Thyroid gland (tissue), 4 donors: ENCODE data around the gene TNFSF13. TPM values are rescaled to one million over a fixed set of nuclear protein-coding genes. Genes with fewer than 3 reads are reported as not detected.
"Not testable (repeated sequence)": the region's sequence is repeated elsewhere in the genome, so short reads cannot be mapped to it uniquely, and the experiment has no call there.

Experiments used
- DNase-seq, 2 donors: peaks; one replicate each; pipeline ENCODE4 v3.0.0-alpha.2; 2019
- H3K27ac ChIP-seq, 3 donors: fragments of 200-600 bp; sonication (generic); 1 replicate in 2 of 3; 2 replicates in 1 of 3; pipeline ENCODE4 v1.5.1; 2016 to 2019; ENCODE audit warnings: mild to moderate bottlenecking in 1 of 3, moderate library complexity in 1 of 3
- H3K27me3 ChIP-seq: fragments of 200-600 bp; sonication (generic); one replicate; pipeline ENCODE4 v1.5.1; 2019
- H3K36me3 ChIP-seq, 2 donors: fragments of 200-600 bp; sonication (generic); one replicate each; pipeline ENCODE4 v1.5.1; 2016 to 2019
- H3K4me1 ChIP-seq, 2 donors: fragments of 200-600 bp; sonication (generic); one replicate each; pipeline ENCODE4 v1.5.1; 2017 to 2019
- H3K4me3 ChIP-seq, 3 donors: fragments of 200-600 bp; sonication (generic); replicated peaks in 1 of 3; 1 replicate in 2 of 3; 2 replicates in 1 of 3; pipeline ENCODE4 v1.5.1; 2016; ENCODE audit warnings: mild to moderate bottlenecking in 1 of 3
- H3K9me3 ChIP-seq: fragments of 200-600 bp; sonication (generic); one replicate; pipeline ENCODE4 v1.5.1; 2017
- POLR2A ChIP-seq, 2 donors: fragments of 450-650 bp; IDR thresholded peaks; one replicate each; pipeline ENCODE4 v1.6.1; 2017; ENCODE audit warnings: antibody characterized with exemption in 2 of 2, mild to moderate bottlenecking in 2 of 2, moderate library complexity in 1 of 2
- WGBS, 2 donors: methylation state at CpG; one replicate each; pipeline ENCODE4 v1.1.5; 2017; 5-methylcytosine and 5-hydroxymethylcytosine counted together
- intact Hi-C: fragments of 100-400 bp; cut with DNase I; formaldehyde crosslinking; loops from one replicate; pipeline ENCODE4 v1.15.1; 2023
- total RNA-seq, 4 donors: library from RNA; depleted of rRNA; stranded (reverse); fragments of >200 nt; gene quantifications; one replicate each; pipeline ENCODE4 v1.2.3, GENCODE V29; 2016
- TF ChIP-seq, protein P1 (sequence below), 6 experiments: fragments of 200-600 bp in 3 of 6; fragments of 450-650 bp in 3 of 6; sonication (generic) in 3 of 6; IDR thresholded peaks; one replicate each; pipeline ENCODE4 v1.5.1; 2016 to 2019; ENCODE audit warnings: antibody characterized with exemption in 6 of 6, mild to moderate bottlenecking in 2 of 6, inconsistent platforms in 1 of 6, moderate library complexity in 1 of 6

TNFSF13 gene
- total RNA-seq, 4 donors from 2014 or later: 11.7 to 32.2 (median 24.8) TPM

DNA sequence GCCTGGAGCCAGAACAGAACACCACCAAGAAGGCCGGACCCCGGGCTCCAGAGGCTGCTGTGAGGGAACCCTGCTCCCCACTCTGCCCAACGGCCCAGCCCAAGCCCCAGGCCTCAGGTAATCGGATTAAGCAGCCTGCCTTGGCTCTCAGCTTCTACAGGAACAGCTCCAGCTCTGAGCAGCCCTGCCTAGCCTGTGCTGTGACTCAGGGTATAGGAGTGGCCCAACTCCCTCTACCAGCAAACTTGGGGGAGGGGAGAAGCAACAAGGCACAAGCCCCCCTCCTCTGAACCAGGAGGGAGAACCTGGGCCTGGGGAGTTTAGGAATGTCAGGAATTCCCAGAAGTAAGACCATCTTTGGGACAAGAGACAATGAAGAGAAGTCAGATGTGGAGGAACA, 32.2 kb downstream of the TNFSF13 start:
- intact Hi-C loops: no loop called here
- Histone ChIP-seq H3K4me3 (no peak overlapping the region), H3K9me3 (no peaks in the 10 kb centered on the region), H3K4me1 (peaks cover 10 to 14% of the 10 kb centered on the region in 2 donors), H3K36me3 (peaks cover 47 to 55% of the 10 kb centered on the region in 2 donors), H3K27me3 (no peaks in the 10 kb centered on the region), H3K27ac (no peak overlapping the region)
- 83 to 93% methylated on average over 2 to 4 of the region's 4 CpGs for WGBS, 2 donors
- TF ChIP-seq, protein P1, sequence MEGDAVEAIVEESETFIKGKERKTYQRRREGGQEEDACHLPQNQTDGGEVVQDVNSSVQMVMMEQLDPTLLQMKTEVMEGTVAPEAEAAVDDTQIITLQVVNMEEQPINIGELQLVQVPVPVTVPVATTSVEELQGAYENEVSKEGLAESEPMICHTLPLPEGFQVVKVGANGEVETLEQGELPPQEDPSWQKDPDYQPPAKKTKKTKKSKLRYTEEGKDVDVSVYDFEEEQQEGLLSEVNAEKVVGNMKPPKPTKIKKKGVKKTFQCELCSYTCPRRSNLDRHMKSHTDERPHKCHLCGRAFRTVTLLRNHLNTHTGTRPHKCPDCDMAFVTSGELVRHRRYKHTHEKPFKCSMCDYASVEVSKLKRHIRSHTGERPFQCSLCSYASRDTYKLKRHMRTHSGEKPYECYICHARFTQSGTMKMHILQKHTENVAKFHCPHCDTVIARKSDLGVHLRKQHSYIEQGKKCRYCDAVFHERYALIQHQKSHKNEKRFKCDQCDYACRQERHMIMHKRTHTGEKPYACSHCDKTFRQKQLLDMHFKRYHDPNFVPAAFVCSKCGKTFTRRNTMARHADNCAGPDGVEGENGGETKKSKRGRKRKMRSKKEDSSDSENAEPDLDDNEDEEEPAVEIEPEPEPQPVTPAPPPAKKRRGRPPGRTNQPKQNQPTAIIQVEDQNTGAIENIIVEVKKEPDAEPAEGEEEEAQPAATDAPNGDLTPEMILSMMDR (IDR thresholded peaks at IDR 0.05): no peak
- TF ChIP-seq POLR2A (IDR thresholded peaks at IDR 0.05): no peak
- no peak for DNase-seq

DNA sequence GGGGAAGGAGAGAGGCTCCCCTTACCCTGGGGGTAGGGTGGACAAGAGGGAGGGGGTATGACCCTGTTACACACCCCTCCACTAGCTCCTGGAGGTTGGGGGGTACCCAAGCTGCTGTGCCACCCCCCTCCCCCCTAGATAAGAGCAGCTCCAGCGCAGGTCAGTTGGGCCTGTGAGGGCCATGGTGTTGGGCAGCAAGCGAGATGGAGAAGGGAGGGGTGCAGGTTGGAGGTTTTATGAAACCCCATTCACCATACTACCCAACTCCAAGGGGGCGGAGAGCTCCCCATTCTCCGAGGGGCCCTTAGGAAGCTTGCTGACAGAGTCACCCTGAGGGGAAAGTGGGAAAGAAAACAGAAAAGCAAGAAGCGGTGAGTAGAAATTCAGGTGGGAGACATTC, 33.0 kb downstream of the TNFSF13 start:
- TF ChIP-seq, protein P1 (IDR thresholded peaks at IDR 0.05): no peak
- no peak for TF ChIP-seq POLR2A (IDR thresholded peaks at IDR 0.05)
- Histone ChIP-seq H3K27me3 (no peaks in the 10 kb centered on the region), H3K27ac (no peak overlapping the region), H3K9me3 (no peaks in the 10 kb centered on the region), H3K4me1 (peaks cover 10 to 14% of the 10 kb centered on the region in 2 donors), H3K36me3 (peaks cover 54 to 62% of the 10 kb centered on the region in 2 donors), H3K4me3 (no peak overlapping the region)
- WGBS, 2 donors: 87 to 94% methylated on average over 5 of the region's 5 CpGs
- no peak for DNase-seq
- intact Hi-C loops: no loop called here

DNA sequence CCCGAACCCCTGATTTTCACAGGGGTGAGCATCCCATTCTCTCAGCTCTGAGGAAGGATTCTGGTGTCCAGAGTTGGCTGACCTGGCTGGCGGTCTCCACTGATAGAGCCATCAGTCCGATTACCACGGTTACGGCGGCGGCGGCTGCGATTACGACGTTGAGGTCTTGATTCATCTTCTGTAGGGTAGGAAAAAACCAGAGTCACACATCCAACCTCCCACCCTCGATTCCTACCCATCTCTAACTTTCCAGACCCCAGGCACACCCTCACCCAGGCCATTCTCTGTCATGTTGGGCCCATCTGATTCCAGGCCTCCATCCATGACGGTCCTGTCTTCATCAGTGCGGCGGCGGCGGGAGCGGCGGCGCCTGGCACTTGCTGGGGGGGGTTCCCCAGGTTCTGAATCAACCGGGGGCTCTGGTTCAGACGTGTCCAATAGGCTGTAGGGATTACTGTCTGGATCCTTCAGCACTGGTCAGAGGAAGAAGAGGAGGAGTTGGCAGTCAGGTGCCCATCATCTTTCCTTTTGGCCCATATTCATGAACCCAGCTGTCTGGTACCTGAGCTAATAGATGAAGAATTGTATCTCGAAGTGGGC, 34.0 kb downstream of the TNFSF13 start:
- WGBS, 2 donors: 93 to 96% methylated on average over 22 to 23 of the region's 23 CpGs
- peaks cover 10 to 14% of the 10 kb centered on the region in 2 donors for H3K4me1 ChIP-seq
- H3K36me3 ChIP-seq: peaks cover 60 to 64% of the 10 kb centered on the region in 2 donors
- intact Hi-C loops: no loop called here
- TF ChIP-seq, protein P1 (IDR thresholded peaks at IDR 0.05): no peak
- H3K4me3 ChIP-seq: no peak overlapping the region
- H3K9me3 ChIP-seq: no peaks in the 10 kb centered on the region
- no peaks in the 10 kb centered on the region for H3K27me3 ChIP-seq
- DNase-seq: no peak
- H3K27ac ChIP-seq: no peak overlapping the region

DNA sequence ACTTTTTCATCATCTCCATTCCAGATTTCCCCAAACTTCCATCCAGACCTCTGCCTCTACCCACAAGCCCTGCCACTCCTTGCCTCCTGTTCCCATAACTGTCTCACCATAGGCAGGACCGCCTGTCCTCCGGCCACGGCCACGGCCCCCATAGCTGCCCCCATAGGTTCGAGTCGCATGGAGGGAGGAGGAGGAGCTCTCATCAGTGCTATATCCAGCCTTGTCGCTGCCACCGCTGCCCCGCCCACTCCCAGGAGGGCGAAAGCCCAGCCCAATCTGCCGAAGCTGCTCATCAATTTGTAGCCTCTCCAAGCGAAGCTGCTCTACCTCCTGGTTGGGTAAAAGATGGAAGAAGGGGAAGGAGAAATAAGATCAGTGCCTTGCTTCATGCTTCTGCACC, 34.7 kb downstream of the TNFSF13 start:
- no peaks in the 10 kb centered on the region for H3K27me3 ChIP-seq
- no peaks in the 10 kb centered on the region for H3K9me3 ChIP-seq
- peaks cover 10 to 14% of the 10 kb centered on the region in 2 donors for H3K4me1 ChIP-seq
- no peak for DNase-seq
- H3K36me3 ChIP-seq: peaks cover 63 to 65% of the 10 kb centered on the region in 2 donors
- H3K4me3 ChIP-seq: no peak overlapping the region
- no peak overlapping the region for H3K27ac ChIP-seq
- no peak for TF ChIP-seq POLR2A (IDR thresholded peaks at IDR 0.05)
- TF ChIP-seq, protein P1 (IDR thresholded peaks at IDR 0.05): no peak
- WGBS, 2 donors: 87 to 89% methylated on average over 12 of the region's 12 CpGs
- intact Hi-C loops: no loop called here

DNA sequence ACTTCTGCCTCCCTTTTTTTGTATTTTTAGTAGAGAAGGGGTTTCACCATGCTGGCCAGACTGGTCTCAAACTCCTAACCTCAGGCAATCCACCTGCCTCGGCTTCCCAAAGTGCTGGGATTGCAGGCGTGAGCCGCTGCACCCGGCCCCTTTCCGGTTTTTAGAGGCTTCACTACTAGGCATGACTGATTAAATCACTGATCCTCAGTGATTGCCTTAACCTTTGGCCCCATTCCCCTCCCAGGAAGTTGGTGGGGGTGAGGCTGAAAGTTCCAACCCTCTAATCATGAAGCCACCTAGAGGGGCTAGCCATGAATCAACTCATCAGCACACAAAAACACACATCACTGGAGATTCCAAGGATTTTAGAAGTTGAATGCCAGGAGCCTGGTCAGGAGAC, 39.0 kb downstream of the TNFSF13 start:
- intact Hi-C loops: not testable (repeated sequence)
- 81 to 93% methylated on average over 3 to 4 of the region's 5 CpGs for WGBS, 2 donors

More for the DNA sequence above, 39.0 kb downstream of the TNFSF13 start:
- peaks cover 90 to 94% of the 10 kb centered on the region in 2 donors for H3K36me3 ChIP-seq
- not testable (repeated sequence) for H3K4me3 ChIP-seq, H3K9me3 ChIP-seq, DNase-seq, H3K27me3 ChIP-seq, H3K27ac ChIP-seq, H3K4me1 ChIP-seq
